GM18498 (cell line): Measurements from ENCODE around the gene ART5.

Experiments used
- ATAC-seq: cut with Tn5 transposase; IDR thresholded peaks from one replicate; pipeline ENCODE4 v1.9.1; 2021; ENCODE audit warnings: mild to moderate bottlenecking, moderate library complexity; ENCODE audit not compliant: unreplicated experiment

The ART5 gene, protein sequence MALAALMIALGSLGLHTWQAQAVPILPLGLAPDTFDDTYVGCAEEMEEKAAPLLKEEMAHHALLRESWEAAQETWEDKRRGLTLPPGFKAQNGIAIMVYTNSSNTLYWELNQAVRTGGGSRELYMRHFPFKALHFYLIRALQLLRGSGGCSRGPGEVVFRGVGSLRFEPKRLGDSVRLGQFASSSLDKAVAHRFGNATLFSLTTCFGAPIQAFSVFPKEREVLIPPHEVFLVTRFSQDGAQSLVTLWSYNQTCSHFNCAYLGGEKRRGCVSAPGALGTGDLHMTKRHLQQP

DNA sequence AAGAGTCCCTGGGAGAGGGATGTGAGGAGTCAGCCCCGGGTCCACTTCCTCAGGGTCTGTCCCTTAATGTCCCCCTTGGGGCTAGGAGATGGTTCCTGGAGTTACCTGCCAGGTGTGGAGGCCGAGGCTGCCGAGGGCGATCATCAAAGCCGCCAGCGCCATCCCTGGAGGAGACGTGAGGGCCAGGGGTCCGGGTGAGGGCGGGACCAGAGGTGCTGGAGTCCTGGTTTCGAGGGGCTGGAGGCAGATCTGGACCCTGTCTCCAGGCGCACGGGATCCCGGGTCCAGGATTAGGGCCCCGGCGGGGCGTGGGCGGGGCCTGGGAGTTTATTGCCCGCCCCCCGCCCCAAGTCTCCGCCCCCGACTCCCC lies at the start of gene ART5:
TSS of gene ART5 (minus strand) at position 292 of the 370 bp plus-strand sequence. CDS start at position 162, 130 bp downstream.
- no peak for ATAC-seq

DNA sequence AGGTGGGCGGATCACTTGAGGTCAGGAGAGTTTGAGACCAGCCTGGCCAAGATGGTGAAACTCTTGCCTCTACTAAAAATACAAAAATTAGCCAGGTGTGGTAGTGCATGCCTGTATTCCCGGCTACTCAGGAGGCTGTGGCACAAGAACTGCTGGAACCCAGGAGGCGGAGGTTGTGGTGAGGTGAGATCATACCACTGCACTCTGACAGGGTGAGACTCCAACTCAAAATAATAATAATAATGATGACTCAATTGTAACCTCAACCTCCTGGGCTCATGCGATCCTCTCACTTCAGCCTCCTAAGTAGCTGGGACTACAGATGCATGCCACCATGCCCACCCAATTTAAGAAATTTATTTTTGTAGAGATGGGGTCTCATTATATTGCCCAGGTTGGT lies 45.0 kb upstream of the ART5 start:
- ATAC-seq: no peak

DNA sequence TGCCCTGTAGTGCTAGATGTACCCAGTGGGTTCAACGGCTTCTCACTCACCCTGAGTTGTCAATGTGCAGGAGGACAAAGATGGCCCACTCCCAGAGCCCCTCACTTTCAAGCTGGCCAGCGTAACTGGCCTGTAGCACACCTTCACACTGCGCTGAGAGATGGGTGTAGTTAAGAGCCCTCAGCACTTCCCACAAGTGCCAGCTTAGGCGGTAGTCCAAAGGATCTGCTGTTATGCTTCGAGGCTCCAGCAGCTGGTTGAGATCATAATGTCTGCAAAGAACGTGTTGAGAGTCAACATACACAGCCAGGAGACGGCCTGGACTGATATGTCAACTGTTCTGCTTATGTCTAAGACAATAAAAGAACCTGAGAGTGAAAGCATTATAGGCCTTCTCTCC lies 44.1 kb upstream of the ART5 start:
- no peak for ATAC-seq

GRCh38 chr11:3684819-3685172 lies 43.0 kb upstream of the ART5 start:
- ATAC-seq: no peak

- ATAC-seq: no peak
Measured at GRCh38 chr11:3684129-3684818, 42.5 kb upstream of the ART5 start.

- ATAC-seq: no peak
Measured at GRCh38 chr11:3683039-3683438, 41.2 kb upstream of the ART5 start.

DNA sequence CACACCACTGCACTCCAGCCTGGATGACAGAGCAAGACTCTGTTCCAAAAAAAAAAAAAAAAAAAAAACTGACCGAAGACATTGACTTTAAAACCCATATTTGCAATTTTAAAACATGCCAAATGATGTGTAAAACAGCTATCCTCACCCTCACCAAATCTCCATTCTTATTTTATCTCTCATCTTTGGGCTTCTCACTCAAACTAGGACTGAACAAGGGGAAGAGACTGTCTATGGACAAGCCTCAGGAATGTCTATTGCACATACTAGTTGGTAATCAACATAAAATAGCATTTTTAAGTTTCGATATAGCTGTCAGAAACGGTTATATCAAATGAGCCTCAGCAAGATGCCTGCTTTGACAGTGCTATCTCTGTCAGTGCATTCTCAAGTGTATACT lies 37.3 kb upstream of the ART5 start:
- ATAC-seq: no peak

GRCh38 chr11:3675971-3676370 lies 34.2 kb upstream of the ART5 start:
- no peak for ATAC-seq

DNA sequence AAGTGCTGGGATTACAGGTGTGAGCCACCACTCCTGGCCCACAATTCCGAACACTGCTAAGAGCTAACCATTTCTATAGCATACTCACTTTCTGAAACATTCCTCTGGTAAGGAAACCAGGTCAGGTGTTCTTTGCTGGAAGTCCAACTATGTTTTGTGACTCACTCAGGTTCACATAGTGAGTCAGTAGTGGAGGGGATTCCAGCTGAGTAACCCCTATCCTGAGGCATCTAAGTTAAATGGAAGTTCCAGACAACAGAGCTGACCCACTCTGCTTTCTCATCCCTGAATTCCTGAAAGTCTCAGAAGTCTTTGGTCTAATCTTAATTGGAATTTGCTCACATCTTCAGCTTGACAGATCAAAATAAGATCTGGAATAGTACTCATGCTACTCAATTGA lies 32.4 kb upstream of the ART5 start:
- no peak for ATAC-seq

DNA sequence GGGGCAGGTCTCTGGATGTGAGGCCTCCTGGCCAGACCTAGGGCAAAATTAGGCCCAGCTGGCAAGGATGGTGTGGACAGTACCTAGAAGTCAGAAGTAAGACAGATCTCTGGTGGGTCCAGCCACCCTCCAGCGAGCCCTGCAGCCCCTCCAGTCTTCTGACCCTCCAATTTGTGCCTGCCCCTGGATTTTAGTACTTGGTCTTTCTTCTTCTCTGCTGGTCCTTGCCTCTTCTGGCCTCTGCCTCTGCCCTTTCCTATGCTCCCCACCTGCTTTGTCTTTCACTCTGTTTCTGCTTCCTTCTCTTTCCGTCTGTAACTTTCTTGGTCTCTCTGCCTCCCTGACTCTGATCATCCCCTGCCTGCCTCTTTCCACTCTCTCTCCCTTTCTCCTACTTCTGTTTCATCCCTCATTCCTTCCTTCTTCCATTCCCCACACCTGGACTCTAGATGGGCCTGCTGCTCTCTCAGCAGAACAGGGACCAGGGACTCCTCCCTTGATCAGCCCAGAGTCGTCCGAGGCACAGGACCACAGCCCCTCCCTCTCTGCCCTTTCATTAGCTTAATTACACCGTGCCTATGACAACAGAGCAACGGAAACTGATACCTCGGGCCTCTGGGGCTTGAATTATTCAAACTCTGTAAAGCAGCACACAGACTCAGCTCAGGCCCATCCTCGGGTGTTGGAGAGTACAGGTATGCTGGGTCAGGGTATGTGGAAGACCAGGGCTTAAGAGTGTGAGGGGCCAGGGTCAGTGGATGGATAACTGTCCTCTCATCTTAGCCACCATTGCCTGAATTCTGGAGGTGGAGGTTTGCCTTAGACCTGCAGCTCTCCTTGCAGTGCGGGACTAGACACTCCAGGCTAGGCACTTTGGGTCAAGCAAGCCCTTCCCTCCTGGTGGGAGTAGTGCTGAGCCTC lies 29.8 kb upstream of the ART5 start, which contains the start of gene CHRNA10:
TSS of gene CHRNA10 (minus strand) at position 51 of the 921 bp plus-strand sequence. CDS start 72 bp downstream, outside the sequence.
- ATAC-seq: no peak

GRCh38 chr11:3669742-3670183 lies 28.0 kb upstream of the ART5 start:
- ATAC-seq: no peak

DNA sequence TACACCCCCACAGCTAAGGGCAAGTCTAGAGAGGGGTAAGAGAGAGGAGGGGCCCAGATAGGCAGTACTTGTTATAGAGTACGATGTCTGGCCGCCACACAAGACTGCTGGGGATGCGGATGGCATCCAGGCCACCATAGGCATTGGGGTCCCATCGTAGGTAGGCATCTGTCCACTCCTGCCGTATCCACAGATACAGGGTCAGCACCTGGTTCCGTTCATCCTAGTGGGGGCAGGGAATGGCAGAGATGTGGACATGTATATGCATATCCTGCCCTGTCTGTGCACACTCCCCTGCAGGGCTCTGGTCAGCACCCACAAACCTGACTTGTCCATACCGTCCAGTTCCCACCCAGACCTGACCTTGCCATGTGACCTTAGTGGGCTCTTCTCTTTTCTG lies 27.3 kb upstream of the ART5 start:
- ATAC-seq: no peak

DNA sequence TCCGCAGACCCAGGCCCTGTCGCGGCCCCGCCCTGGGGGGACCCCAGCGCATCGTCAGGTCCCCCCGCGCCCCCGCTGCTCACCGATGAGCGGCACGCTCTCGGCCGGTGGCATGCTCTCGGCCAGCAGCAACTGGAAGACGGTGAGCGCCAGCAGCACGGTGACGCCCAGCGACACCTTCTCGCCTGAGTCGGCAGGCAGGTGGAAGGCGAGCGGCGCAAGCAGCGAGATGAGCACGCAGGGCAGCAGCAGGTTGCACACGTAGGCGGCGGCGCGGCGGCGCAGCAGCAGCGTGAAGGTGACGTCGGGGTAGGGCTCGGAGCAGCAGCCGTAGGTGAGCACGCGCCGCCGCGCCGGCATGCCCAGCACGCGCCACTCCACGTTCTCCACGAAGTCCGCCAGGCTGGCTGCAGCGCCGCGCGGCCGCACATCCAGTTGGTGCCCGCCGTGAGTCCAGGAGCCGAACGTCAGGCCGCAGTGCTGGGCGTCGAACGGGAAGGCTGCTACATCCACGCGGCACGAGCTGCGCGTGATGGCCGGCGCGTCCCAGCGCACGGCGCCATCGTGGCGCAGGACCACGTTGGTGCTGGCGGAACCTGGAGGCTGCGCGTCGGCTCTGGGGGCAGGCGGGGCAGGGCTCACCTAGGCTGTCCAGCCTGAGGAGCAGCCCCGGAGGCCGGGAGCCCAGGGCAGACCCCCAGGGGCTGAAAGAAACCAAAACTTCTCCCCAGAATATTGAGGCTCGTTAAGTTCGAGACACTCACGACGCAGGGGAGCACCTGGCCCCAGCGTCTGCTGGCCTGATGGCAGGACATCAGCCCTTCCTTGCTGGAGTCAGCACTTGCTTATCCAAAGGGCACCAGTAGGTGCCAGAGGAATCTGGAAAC lies 25.6 kb upstream of the ART5 start:
- ATAC-seq: no peak

DNA sequence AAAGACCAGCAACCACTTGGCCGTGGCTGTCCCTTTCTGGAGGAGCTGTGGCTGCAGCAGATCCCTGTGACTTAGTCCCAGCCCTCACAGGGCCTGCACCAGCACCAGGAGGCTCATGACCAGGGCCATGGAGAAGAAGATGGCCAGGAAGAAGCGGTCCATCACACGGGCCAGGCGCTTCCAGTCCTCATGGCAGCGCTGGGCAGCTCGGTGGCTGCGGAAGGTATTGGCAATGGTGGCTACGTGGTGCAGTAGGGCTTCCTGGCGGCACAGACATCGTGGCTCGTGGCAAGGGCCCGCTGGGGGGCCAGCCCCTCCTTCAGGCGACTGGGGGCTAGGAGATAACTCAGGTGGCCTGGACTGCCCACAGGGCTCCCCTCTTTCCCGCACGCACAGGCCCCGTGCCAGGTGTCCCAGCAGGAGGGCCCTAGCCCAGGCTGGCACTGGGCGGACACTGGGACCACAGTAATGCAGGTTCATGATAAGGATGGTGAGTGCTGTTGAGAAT lies 24.3 kb upstream of the ART5 start:
- no peak for ATAC-seq

DNA sequence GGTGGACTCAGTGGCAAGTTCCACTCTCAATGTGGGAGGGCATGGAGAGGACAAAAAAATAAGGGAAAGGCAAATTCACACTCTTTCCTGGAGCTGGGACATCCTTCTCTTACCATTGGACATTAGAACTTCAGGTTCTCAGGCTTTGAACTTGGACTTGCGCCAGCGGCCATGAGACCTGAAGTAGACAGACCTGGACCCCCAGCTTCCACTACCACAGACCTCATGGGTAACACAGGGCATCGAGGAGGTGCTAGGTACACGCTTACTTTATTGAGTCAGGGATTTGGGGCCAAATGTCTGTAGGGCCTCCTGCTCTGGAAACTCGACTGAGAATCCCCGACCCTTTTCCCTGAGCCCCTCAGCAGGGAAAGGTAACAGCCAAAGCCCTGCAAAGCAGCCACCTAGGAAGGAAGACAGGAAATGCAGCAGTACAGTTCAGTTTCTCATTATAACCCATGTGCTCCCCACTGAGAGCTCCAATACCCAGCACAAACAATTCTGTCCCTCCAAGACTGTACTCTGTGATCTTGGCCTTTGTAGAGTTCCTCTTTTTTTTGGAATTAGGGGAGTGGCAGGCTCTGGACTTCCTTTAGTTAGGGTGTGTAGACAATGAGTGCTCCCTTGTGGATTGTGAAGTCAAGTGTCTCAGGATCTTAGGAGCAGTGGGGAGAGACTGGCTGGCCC lies 23.7 kb upstream of the ART5 start:
- ATAC-seq: no peak

GRCh38 chr11:3664032-3664630 lies 22.3 kb upstream of the ART5 start:
- no peak for ATAC-seq

DNA sequence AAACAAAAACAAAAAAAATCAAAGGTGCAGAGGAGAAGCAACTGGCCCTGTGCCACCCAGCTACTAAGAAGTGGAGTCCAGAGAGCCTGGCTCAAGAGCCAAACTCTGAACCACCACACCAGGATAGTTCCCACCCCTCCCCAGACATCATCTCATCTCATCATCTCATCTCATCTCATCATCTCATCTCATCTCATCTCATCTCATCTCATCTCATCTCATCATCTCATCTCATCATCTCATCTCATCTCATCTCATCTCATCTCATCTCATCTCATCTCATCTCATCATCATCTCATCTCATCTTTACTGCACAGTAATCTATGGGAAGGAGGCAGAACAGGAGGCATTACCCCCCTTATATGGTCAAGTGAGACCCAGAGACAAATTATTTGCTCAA lies 21.1 kb upstream of the ART5 start:
- no peak for ATAC-seq

GRCh38 chr11:3660960-3661359 lies 19.2 kb upstream of the ART5 start:
- ATAC-seq: no peak
